HEK293T (cell line): ENCODE results near the gene THTPA.

Experiments
- CTCF ChIA-PET: fragments of 350-600 bp; formaldehyde crosslinking; extraction: SDS; loops from one replicate; lab custom pipeline; 2021; ENCODE audit warnings: antibody characterized with exemption, inconsistent platforms; lab: Yijun Ruan, JAX
- POLR2A ChIA-PET: fragments of 350-600 bp; formaldehyde crosslinking; extraction: SDS; loops from one replicate; lab custom pipeline; 2020; ENCODE audit warnings: antibody characterized with exemption, inconsistent platforms; lab: Yijun Ruan, JAX
- DNase-seq: peaks from one replicate; pipeline ENCODE4 v3.0.0; 2012; ENCODE audit warnings: mixed read lengths; ENCODE audit errors: extremely low spot score
- ARNT ChIP-seq: fragments of 450-650 bp; IDR thresholded peaks from 2 replicates; pipeline ENCODE4 v1.6.1; 2017; ENCODE audit warnings: mild to moderate bottlenecking
- BHLHE40 ChIP-seq: fragments of 450-650 bp; IDR thresholded peaks from 2 replicates; pipeline ENCODE4 v1.6.1; 2016; ENCODE audit warnings: mild to moderate bottlenecking, moderate library complexity, borderline replicate concordance
- CTBP1 ChIP-seq: fragments of 450-650 bp; IDR thresholded peaks from 2 replicates; pipeline ENCODE4 v1.6.1; 2016; ENCODE audit warnings: borderline replicate concordance
- ELF4 ChIP-seq: fragments of 450-650 bp; IDR thresholded peaks from 2 replicates; pipeline ENCODE4 v1.6.1; 2017; ENCODE audit warnings: antibody characterized with exemption
- FOXA1 ChIP-seq: fragments of 450-650 bp; IDR thresholded peaks from 2 replicates; pipeline ENCODE4 v1.6.1; 2016; ENCODE audit warnings: mild to moderate bottlenecking
- FOXK2 ChIP-seq: fragments of 450-650 bp; IDR thresholded peaks from 2 replicates; pipeline ENCODE4 v1.6.1; 2016; ENCODE audit warnings: mild to moderate bottlenecking
- FOXM1 ChIP-seq: fragments of 450-650 bp; IDR thresholded peaks from 2 replicates; pipeline ENCODE4 v1.6.1; 2017; ENCODE audit warnings: mild to moderate bottlenecking, borderline replicate concordance
- HDGF ChIP-seq: fragments of 450-650 bp; IDR thresholded peaks from 2 replicates; pipeline ENCODE4 v1.6.1; 2017; ENCODE audit warnings: antibody characterized with exemption, borderline replicate concordance
- L3MBTL2 ChIP-seq: fragments of 450-650 bp; conservative IDR thresholded peaks from 2 replicates; pipeline ENCODE4 v1.6.1; 2016; ENCODE audit warnings: mild to moderate bottlenecking
- LEF1 ChIP-seq: fragments of 450-650 bp; IDR thresholded peaks from 2 replicates; pipeline ENCODE4 v1.6.1; 2017; ENCODE audit warnings: mild to moderate bottlenecking, borderline replicate concordance
- NFRKB ChIP-seq: fragments of 450-650 bp; IDR thresholded peaks from 2 replicates; pipeline ENCODE4 v1.6.1; 2016; ENCODE audit warnings: mild to moderate bottlenecking, moderate library complexity
- PKNOX1 ChIP-seq: fragments of 450-650 bp; IDR thresholded peaks from 2 replicates; pipeline ENCODE4 v1.6.1; 2016
- SP1 ChIP-seq: fragments of 450-650 bp; IDR thresholded peaks from 2 replicates; pipeline ENCODE4 v1.6.1; 2017
- SUZ12 ChIP-seq: fragments of 450-650 bp; IDR thresholded peaks from 2 replicates; pipeline ENCODE4 v1.6.1; 2016; ENCODE audit warnings: mild to moderate bottlenecking
- TARDBP ChIP-seq: fragments of 450-650 bp; IDR thresholded peaks from 2 replicates; pipeline ENCODE4 v1.6.1; 2016
- ZNF384 ChIP-seq: fragments of 450-650 bp; IDR thresholded peaks from 2 replicates; pipeline ENCODE4 v1.6.1; 2016

The THTPA gene

GRCh38 chr14:23567186-23568020 is 11.3 kb downstream of the THTPA start, which contains the start of gene AP1G2:
Gene AP1G2 (minus strand): TSS chr14:23567791. CDS start chr14:23567314, 477 bp downstream.
- ChIA-PET CTCF (interaction anchor here (1.1 to 1.8 kb wide), 3 partner anchors 8 to 89 kb away, joined by 4 read pairs; no protein-coding TSS in a partner anchor), POLR2A (interaction anchor here (0.8 to 2.3 kb wide), 6 partner anchors 8 to 245 kb away, joined by 3 to 9 read pairs (median 4); partner anchors contain the start of genes THTPA and ZFHX2)
- TF ChIP-seq SUZ12 (no peak), CTBP1 (no peak), ELF4 (peak; percentile 67), TARDBP (no peak), FOXK2 (no peak), FOXM1 (no peak), LEF1 (no peak), PKNOX1 (no peak), ZNF384 (no peak), NFRKB (no peak), L3MBTL2 (peak; percentile 80), ARNT (no peak), HDGF (no peak), FOXA1 (no peak)
- DNase-seq: peak; percentile 81

- POLR2A ChIA-PET: interaction anchor here (0.8 to 2.3 kb wide), 4 partner anchors 9 to 16 kb away, joined by 3 to 9 read pairs (median 4); partner anchors contain the start of genes THTPA and ZFHX2
- TF ChIP-seq NFRKB: no peak
- TF ChIP-seq L3MBTL2: peak; percentile 9
- CTCF ChIA-PET: interaction anchor here (0.7 to 1.8 kb wide), 4 partner anchors 8 to 89 kb away, joined by 3 to 4 read pairs (median 4); no protein-coding TSS in a partner anchor
- DNase-seq: no peak
Measured at GRCh38 chr14:23568021-23568599, 12.0 kb downstream of the THTPA start.

- DNase-seq: peak; percentile 49
- TF ChIP-seq PKNOX1 (no peak), SUZ12 (no peak), ELF4 (no peak), FOXM1 (no peak), CTBP1 (no peak), BHLHE40 (no peak), LEF1 (no peak), HDGF (no peak), TARDBP (no peak), ZNF384 (no peak), NFRKB (no peak), SP1 (no peak), ARNT (no peak), L3MBTL2 (no peak)
- CTCF ChIA-PET: interaction anchor here (0.7 to 1.8 kb wide), 7 partner anchors 9 to 90 kb away, joined by 3 to 4 read pairs (median 3); partner anchors contain the start of gene JPH4
- POLR2A ChIA-PET: interaction anchor here (1.1 to 2.3 kb wide), 3 partner anchors 13 to 17 kb away, joined by 3 to 9 read pairs (median 3); partner anchors contain the start of genes THTPA and ZFHX2
Measured at GRCh38 chr14:23568600-23569331, 12.7 kb downstream of the THTPA start.

- POLR2A ChIA-PET: interaction anchor here (1.3 kb wide), 1 partner anchor 13 kb away, joined by 3 read pairs; no protein-coding TSS in a partner anchor
- DNase-seq: peak; percentile 27
- TF ChIP-seq BHLHE40 (no peak), FOXA1 (no peak)
- CTCF ChIA-PET: interaction anchor here (0.7 to 1.7 kb wide), 4 partner anchors 9 to 61 kb away, joined by 3 to 4 read pairs (median 3); partner anchors contain the start of gene JPH4
Measured at GRCh38 chr14:23569443-23570151, 13.5 kb downstream of the THTPA start.

- POLR2A ChIA-PET: interaction anchor here (0.7 to 0.9 kb wide), 2 partner anchors 249 to 543 kb away, joined by 3 read pairs; no protein-coding TSS in a partner anchor
- no peak for DNase-seq
- CTCF ChIA-PET: interaction anchor here (0.6 to 1.1 kb wide), 2 partner anchors 10 to 520 kb away, joined by 3 read pairs; no protein-coding TSS in a partner anchor
- TF ChIP-seq CTBP1 (no peak), LEF1 (no peak), BHLHE40 (no peak), FOXA1 (no peak), ELF4 (no peak), SP1 (no peak), PKNOX1 (no peak), HDGF (no peak), FOXM1 (no peak), NFRKB (no peak), ARNT (no peak), TARDBP (no peak), SUZ12 (no peak)
Measured at GRCh38 chr14:23570806-23571483, 14.9 kb downstream of the THTPA start.
